Stimulated activated CD8-positive, alpha-beta memory T cell treated with anti-CD3 and anti-CD28 coated beads, Interleukin-2, amount 100 ng/mL, for 48 hours (primary cell): ENCODE measurements around the gene IL4R.
"Not testable (repeated sequence)": the region's sequence is repeated elsewhere in the genome, so short reads cannot be mapped to it uniquely, and the experiment has no call there.

Experiments
- DNase-seq, 2 donors: peaks; one replicate each; pipeline ENCODE4 v3.0.0-alpha.2; 2020; ENCODE audit warnings: low read depth in 2 of 2

IL4R gene

DNA sequence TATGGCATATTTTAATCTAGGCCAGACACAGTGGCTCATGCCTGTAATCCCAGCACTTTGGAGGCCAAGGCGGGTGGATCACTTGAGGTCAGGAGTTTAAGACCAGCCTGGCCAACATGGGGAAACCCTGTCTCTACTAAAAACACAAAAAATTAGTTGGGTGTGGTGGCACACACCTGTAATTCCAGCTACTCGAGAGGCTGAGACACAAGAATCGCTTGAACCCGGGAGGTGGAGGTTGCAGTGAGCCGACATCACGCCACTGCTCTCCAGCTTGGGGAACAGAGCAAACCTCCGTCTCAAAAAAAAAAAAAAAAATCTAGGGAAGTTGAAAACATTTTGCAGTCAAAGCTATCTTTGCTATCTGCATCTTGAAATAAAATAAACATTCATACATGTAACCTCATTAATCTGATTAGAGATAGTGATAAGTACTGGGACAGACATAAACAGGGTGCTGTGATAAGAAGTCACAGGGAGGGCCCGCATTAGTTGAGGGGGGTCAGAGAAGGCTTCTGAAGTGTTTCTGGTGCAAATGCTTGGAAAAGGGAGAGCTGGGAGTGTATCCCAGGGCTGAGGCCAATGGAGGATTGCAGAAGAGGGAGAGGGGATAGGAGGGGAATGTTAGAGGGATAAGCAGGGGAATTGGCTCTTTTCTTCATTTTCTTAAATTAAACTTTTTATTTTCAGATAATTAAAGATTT is 15.8 kb downstream of the IL4R start:
- DNase-seq = not testable (repeated sequence)

DNA sequence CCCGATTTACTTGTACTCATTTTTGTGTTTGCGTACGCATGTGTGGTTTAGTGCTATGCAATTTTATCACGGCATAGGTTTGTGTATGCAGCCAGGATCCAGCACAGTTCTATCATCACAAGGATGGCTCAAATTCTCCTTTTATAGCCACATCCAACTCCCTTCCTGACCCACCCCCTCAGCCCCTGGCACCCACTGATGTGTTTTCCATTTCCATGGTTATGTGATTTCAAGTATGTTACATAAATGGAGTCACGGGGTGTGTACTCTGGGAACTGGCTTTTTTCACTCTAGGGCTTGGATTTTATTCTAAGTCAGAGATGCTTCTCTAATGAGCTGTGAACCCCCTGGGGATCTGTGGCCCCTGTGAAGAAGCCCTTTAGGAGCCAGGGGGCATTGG is 16.8 kb downstream of the IL4R start:
- no peak for DNase-seq

DNA sequence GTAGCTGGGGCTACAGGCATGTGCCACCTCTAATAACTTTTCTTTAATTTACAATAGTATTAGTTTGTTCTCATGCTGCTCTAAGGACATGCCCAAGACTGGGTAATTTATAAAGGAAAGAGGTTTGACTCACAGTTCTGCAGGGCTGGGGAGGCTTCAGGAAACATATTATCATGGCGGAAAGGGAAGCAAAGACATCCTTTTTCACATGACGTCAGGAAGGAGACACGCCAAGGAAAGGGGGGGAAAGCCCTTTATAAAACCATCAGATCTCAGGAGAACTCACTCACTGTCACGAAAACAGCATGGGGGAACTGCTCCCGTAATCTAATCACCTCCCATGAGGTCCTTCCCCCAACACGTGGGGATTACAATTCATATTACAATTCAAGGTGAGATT is 18.3 kb downstream of the IL4R start:
- DNase-seq = no peak

DNA sequence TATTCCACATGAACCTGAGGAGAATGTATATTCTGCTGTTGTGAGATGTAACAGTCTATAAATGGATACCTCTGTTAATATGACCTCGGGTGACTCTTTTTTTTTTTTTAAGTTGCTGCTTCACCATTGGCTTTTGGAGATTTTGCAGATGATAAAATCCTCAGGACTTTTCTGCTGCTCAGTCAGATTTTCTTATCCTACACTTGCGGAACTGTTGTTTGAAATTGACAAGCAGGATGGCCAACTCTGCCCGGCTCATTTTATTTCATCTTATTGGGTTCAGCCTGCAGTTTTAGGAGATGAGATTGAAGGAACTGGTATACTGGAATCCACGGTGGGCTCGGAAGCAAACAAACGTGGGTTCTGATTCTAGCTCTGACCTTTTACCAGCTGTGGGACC is 19.3 kb downstream of the IL4R start:
- no peak for DNase-seq

DNA sequence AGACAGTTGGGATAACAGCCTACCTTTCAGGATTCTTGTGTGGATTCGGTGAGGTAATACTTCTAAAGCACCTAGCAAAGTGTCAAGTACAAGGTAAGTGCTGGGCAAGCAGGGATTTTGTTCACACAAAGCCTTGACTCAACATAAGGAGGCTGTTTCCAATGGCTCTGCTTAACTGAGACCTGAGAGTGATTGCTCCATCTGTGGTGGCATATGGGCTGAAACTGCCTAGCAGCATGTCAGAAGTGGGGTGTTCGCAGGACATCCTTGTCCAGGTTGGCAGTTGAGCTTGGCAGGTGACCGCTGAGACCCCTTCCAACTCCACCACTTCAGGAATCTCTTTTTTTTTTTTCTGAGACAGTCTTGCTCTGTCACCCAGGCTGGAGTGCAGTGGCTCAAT is 19.8 kb downstream of the IL4R start:
- DNase-seq = no peak

DNA sequence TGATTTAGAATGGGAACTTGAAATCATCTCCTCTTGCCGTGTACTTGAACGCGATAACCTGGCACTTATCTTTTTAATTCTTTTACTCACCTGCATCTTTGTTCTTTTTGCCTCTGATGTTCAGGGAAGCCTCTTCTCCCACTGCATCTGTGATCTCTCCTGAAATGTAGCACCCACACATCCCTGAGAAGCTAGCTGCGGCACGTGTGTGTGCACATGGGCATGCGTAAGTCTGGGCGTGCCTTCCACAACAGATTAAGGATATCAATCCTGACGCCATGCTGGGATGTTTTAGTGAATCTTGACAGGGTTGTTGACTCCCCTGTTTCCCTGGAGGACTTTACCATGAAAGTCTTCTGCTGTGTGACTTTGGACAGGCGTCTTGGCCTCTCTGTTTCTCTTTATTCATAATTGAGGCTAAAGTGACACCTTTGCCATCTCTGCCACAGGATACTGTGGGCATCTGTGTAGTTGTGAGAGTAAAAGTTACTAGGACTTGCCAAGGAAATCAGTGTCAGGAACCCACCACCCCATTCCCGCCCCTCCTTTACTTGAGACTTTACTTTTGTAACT is 20.5 kb downstream of the IL4R start:
- no peak for DNase-seq

DNA sequence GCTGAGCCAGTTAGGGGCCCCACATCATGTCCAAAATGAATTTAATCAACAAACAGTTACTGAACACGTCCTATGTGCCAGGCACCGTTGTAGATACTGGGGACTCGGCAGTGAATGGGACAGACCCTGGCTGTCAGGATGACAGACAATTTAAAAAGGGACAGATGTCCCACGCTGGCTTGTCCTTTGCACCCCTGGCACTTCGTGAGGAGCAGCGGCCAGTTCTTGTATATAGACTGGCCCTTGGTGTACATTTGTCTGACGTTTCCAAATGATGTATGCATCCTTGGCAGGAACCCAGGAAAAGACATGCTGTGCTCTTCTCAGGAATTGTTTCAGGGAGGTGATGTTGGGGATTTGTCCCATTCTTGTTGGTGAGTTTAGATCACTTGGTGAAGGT is 21.1 kb downstream of the IL4R start:
- DNase-seq = no peak

DNA sequence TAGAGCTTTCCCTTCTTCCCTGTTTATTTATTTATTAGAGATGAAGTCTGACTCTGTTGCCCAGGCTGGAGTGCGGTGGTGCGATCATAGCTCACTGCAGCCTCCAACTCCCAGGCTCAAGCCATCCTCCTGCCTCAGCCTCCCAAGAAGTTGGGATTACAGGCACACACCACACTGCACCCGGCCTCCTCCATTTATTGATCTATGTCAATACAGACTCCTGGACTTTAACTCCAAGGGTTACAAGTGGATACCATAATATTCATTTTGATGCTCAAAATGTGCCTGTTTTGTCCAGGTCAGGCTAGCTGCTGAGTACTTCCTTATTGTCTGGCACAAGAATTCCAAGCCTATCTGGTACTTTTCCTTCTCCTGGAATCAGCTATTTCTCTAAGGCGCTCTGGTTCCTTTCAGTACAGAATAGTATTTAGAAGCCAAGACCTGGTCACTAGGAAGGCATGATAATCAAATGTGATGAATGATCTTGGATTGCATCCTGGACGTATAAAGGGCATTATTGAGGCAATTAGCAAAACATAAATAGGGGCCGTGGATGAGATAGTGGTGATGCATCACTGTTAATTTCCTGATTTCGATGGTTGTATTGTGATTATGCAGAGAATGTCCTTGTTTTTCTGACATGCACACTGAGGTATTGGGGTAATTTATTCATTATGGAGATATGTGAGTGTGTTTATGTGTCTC is 21.7 kb downstream of the IL4R start:
- DNase-seq = no peak

DNA sequence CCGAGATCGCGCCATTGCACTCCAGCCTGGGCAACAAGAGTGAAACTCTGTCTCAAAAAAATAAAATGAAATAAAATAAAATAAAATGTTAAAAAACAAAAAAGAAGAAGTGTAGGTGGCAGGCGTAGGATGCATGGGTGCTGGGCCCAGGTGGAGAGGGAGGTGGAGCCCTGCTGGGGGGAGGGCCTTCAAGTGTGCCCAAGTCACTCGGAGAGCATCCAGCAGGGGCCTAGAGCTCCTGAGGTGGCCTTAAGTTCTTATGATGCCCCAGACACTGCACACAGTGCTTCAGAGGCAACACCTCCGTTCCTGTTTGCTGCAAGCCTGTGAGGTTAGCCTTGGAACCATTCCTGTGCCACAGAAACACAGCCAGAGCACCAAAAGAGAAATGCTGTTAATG is 23.2 kb downstream of the IL4R start:
- DNase-seq = no peak

DNA sequence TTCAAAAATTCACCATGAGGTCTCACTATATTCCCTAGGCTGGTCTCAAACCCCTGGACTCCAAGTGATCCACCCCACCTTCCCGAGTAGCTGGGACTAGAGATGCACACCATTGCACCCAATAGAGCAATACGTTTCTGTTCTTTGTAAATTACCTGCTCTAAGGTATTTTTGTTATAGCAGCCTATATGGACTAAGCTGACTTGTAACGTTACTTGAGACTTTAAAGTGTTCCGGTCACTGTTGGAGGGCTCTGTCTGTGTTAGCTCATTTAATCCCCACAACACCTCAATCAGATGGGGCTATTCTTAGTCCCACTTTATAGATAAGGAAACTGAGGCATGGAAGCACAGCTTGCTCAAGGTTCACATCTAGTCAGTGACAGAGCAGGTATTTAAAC is 25.4 kb downstream of the IL4R start:
- DNase-seq = no peak

DNA sequence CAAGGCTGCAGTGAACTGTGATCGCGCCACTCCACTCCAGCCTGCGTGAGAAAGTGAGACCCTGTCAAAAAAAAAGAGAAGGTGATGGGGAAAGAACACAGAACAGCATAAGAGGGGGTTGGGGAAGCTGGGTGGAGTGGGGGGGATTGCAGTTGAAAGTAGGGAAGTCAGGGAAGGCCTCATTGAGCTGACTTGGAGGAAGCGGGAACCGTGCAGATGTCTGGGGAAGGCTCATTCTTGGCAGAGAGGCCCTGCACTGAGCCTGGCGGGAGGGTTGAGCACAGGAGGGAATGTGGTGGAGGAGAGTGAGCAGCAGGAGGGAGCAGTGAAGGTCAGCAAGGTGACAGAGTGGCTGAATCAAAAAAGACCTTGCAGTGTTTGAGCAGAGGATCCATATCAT is 26.9 kb downstream of the IL4R start:
- DNase-seq = no peak

DNA sequence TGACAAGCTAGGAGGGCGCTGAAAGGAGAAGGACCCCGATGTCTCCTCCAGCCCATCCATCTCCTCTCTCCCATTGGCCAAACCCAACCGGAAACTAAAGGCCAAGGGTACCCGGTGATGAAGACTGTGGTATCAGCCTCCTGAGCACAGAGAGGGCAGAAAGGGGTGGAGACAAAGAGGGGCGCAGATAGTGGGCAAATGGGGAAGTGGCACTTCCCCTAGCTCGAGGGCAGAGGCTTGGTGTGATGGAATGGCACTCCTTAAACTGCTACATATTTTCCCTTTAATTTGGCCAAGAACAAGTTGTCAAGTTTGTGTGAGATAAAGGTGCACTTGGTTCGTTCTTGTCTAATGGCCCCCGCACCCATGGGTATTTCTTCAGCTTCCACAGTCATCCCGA is 27.8 kb downstream of the IL4R start:
- DNase-seq = no peak

DNA sequence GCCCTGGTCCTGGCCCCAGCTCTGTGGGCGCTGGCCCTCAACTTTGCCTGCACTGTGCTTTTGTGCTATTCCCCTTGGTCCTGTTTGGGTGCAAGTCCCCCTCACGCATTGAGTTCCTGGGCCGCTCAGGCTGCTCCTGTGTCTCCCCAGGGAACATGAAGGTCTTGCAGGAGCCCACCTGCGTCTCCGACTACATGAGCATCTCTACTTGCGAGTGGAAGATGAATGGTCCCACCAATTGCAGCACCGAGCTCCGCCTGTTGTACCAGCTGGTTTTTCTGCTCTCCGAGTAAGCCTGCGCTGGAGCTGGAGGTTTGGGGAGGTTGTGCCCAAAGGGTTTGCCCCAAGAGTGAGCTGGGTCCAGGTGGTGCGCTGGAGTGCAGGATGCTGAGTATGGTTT is 28.2 kb downstream of the IL4R start:
- DNase-seq = no peak

DNA sequence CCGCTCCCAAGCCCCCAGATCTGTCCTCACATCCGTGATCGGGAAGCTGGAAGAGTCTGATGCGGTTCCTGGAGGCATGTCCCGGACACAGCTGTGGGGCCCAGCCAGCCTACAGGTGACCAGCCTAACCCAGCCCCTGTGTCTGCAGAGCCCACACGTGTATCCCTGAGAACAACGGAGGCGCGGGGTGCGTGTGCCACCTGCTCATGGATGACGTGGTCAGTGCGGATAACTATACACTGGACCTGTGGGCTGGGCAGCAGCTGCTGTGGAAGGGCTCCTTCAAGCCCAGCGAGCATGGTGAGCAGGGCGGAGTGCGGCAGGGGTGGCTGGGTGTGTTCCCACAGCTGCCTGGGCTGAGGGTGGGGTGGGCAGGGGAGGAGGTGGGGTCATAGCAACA is 30.9 kb downstream of the IL4R start:
- DNase-seq = no peak

DNA sequence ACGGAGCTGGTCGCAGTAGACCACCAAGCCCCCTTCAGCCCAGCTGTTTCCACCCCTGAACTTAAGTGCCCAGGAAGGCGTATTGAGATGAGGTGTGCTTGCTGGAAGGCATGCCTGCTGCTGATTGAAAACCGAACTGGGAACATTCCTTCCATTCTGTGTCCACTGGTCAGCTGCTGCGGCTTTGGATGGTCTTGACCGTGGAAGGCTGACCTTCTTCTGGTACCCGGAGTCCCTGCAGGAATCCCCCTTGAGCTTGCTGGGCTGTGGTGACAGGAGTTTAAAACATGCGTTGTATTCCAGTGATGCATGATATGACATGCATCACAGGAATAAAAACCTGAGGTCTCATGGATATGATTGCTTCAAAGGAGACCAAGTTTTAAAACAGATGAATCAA is 31.4 kb downstream of the IL4R start:
- DNase-seq = no peak

DNA sequence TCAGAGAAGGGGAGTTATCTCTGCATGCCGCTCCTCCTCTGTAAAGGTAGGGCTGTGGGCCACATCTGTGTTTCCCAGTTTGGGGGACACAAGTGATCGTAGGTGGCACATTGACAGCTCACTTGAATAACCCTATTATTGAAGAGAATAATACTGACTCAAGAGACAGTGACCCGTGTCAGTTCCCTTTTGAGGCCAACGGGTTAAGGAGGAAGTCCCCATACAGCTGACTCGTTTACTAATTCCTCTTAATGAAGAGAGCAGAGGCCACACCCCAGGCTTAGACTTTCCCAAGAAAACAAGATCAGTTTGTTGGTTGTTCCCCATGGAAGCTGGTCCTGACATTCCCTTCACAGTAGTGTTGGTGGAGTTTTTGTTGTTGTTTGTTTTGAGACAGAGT is 33.0 kb downstream of the IL4R start:
- DNase-seq = no peak

DNA sequence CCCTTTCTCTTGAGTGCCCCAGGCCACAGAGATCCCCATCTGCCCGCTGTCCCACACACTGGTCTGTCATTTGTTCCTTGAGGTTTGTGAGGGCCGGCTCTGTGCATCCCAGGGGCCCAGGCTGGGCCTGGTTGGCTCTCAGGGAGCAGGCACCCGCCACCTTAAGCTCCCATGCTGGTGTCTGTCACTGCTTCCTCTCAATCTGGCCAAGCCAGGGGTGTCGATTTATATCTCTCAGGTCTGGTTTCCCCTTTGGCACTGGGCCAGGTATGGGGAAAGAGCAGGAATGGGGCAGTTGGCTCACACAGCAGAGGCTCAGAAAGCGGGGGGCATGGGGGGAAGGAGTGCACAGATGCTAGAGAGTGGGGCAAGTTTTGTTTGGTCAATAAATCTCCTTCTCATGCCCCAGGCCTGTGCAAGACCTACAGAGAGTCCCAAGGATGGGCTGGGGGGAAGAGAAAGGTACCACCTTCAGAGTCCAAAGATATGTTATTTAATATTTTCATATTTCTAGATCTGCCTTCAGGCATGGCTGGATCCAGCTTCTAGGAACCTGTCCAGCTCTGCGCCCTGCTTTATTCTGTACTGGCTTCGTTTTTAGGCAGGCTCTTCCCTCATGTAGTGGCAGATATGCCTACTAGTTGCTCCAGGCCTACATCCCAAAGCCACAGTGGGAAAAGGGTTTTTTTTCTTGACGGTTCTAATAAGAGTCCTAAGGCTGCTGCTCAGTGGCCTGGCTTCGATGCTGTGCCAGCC is 34.3 kb downstream of the IL4R start:
- no peak for DNase-seq

DNA sequence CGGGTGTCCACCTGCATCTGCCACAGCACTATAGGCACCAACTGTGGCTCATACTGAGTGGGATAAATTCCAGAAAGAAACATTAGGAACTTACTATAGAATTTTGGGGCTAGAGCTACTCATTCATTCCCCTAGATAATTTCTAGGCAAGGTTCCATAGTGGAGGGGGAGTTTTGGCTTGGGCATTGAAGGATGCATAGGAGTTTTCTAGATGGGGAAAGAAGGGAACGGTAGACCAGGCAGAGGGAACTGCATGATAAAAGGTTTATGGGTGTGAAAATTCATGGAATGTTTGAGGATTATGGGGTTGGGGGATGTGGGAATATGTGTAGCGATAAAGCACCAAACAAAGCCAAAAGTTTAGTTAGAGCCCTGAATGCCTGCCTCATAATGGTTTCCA is 35.5 kb downstream of the IL4R start:
- no peak for DNase-seq

DNA sequence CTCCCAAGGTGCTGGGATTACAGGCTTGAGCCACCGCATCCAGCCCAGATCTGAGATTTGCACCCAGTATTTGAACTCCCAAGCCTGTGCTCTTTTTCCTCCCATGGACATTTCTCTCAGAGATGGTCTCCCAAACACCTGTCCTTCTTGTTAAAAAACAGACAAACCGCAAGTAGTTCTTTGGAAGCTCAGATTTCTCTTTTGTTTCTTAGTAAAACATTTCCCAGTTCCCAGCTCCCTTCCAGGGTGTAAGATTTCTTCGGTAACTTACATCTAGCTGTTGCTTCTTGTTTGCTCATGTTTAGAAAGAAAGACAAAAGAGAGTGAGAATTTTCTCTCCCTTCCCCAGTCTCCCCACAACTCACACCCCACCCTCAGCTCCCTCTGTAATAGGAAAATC is 36.2 kb downstream of the IL4R start:
- DNase-seq = no peak

DNA sequence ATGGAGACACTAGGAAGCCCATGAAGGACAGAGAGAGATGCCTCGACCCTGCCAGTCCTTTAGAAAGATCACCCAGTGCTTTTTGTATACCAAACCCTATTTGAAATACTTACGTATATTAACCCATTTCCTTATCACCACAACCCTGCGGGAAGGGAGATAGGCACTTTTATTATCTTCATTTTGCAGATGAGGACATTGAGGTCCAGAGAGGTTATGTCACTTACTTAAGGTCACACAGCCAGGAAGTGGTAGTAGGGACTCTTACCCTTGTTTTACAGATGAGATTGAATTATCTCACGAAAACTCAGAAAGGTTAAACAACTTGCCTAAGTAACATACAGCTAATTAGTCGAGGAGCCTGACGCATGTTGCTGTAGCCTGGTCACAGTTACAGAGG is 38.2 kb downstream of the IL4R start:
- DNase-seq = no peak

DNA sequence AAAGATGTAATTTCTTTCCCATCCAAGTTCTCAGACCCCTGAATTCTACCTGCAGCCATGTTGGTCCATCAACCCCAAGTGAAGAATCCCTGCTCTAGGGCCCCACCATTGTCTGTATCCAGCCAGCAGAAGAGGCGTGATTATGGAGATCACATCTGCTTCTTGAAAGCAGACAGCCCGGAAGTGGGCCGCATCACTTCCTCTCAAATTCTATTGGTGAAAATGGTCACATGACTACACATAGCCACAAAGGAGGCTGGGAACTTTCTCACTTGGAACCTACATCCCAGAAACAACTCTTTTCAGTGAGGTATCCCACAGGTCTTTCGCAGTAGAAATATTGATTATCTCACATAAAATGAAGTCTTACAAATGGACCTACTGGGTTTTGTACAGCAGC is 40.1 kb downstream of the IL4R start:
- no peak for DNase-seq

DNA sequence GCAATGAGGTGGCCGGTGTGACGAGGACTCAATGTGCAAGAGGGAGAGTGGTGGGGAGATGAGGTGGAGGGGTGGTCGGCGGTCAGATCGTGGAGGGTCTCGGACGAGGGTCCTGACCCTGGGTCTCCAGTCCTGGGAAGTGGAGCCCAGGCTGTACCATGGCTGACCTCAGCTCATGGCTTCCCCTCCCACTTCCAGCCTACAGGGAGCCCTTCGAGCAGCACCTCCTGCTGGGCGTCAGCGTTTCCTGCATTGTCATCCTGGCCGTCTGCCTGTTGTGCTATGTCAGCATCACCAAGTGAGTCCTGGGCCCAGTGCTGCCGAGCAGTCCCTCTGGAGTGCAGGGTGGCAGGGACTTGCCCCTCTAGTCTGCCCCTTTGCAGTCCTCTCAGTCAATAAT is 41.8 kb downstream of the IL4R start:
- DNase-seq = no peak

DNA sequence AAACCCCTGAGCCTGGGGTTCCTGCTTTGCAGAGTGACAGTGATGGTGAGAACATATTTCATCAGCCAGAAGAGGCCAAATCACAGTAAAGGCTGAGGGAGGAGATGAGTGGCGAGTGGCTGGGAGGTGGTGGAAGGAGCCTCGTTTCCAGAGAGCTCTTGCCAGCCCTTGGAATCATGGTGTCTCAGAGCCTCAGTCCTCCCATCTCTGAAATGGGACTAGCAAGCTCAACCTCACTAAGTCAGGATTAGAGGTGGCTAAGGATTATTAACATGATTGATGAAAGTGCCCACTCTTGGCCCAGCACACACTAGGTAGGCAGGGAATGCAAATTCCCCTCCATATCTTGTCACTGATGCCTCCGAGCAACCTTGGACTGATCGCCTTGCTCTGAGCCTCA is 43.0 kb downstream of the IL4R start:
- DNase-seq = no peak
